PC-9 (cell line): ENCODE data around the gene RELB. TPM values are rescaled to one million over a fixed set of nuclear protein-coding genes. Genes with fewer than 3 reads are reported as not detected.
A peak's percentile ranks its signal among the peaks of the same experiment; 100 is the strongest.

Source experiments
- BruUV-seq: library from RNA; stranded (reverse); fragments of 400-500 nt; replicated peaks from 2 replicates; lab custom pipeline; 2021; lab: Mats Ljungman, UMichigan
- CTCF ChIA-PET: fragments of 300-600 bp; sonication (Branson Sonifier 250); formaldehyde crosslinking; loops from one replicate; lab custom pipeline; 2022; ENCODE audit warnings: antibody characterized with exemption; lab: Charles Lee
- POLR2A ChIA-PET: fragments of 300-600 bp; sonication (Branson Sonifier 250); formaldehyde crosslinking; loops from one replicate; lab custom pipeline; 2022; ENCODE audit warnings: antibody characterized with exemption; ENCODE audit not compliant: unreplicated experiment; lab: Charles Lee
- DNase-seq, 2 experiments: peaks; one replicate each; pipeline versions ENCODE4 v3.0.0 to v3.0.0-alpha.2; 2015 to 2022; ENCODE audit warnings: mixed read lengths in 1 of 2
- H2AFZ ChIP-seq: fragments of 200-600 bp; sonication (generic); 2 replicates; pipeline ENCODE4 v1.8.1; 2017; ENCODE audit warnings: antibody characterized with exemption
- H3F3A ChIP-seq: fragments of 200-600 bp; sonication (generic); 2 replicates; pipeline ENCODE4 v1.8.1; 2017; ENCODE audit warnings: antibody characterized with exemption, mild to moderate bottlenecking, low read depth; ENCODE audit not compliant: insufficient read depth
- H3K27ac ChIP-seq: fragments of 200-600 bp; sonication (generic); 2 replicates; pipeline ENCODE4 v1.6.1; 2016; ENCODE audit warnings: mixed run types
- H3K27me3 ChIP-seq: fragments of 200-600 bp; sonication (generic); 2 replicates; pipeline ENCODE4 v1.6.1; 2016; ENCODE audit warnings: low read depth, mixed run types; ENCODE audit not compliant: insufficient read depth
- H3K36me3 ChIP-seq: fragments of 200-600 bp; sonication (generic); 2 replicates; pipeline ENCODE4 v1.6.1; 2016; ENCODE audit warnings: low read depth, mixed run types
- H3K4me1 ChIP-seq: fragments of 200-600 bp; sonication (generic); replicated peaks from 2 replicates; pipeline ENCODE4 v1.6.1; 2016; ENCODE audit warnings: mixed run types; ENCODE audit not compliant: insufficient read depth
- H3K4me2 ChIP-seq: fragments of 200-600 bp; sonication (generic); 2 replicates; pipeline ENCODE4 v1.6.1; 2017; ENCODE audit warnings: mixed run types
- H3K4me3 ChIP-seq: fragments of 200-600 bp; sonication (generic); 2 replicates; pipeline ENCODE4 v1.6.1; 2016; ENCODE audit warnings: mixed run types
- H3K79me2 ChIP-seq: fragments of 200-600 bp; sonication (generic); 2 replicates; pipeline ENCODE4 v1.6.1; 2017; ENCODE audit warnings: low read depth, mixed run types
- H3K9me2 ChIP-seq: fragments of 200-600 bp; sonication (generic); 2 replicates; pipeline ENCODE4 v1.8.1; 2017; ENCODE audit warnings: mild to moderate bottlenecking; ENCODE audit not compliant: insufficient read depth
- H3K9me3 ChIP-seq: fragments of 200-600 bp; sonication (generic); 2 replicates; pipeline ENCODE4 v1.8.1; 2016; ENCODE audit warnings: low read depth; ENCODE audit not compliant: insufficient read depth
- H4K20me1 ChIP-seq: fragments of 200-600 bp; sonication (generic); 2 replicates; pipeline ENCODE4 v1.8.1; 2017; ENCODE audit not compliant: insufficient read depth
- EZH2 ChIP-seq: fragments of 200-600 bp; sonication (generic); IDR thresholded peaks from 2 replicates; pipeline ENCODE4 v1.8.0; 2017; ENCODE audit warnings: antibody characterized with exemption, low read depth
- intact Hi-C: fragments of 100-400 bp; cut with micrococcal nuclease; formaldehyde crosslinking; loops from one replicate; pipeline ENCODE4 v1.10.0; 2022; ENCODE audit not compliant: unreplicated experiment
- total RNA-seq: library from RNA; stranded (reverse); gene quantifications from 2 replicates; pipeline ENCODE4 v1.2.3, GENCODE V29; 2021
- TF ChIP-seq, protein P1 (sequence below): fragments of 200-600 bp; sonication (generic); conservative IDR thresholded peaks from 2 replicates; pipeline ENCODE4 v1.6.1; 2017; ENCODE audit warnings: mixed run types, antibody characterized with exemption, mild to moderate bottlenecking, moderate library complexity

RELB gene
- total RNA-seq, 1 experiment from 2014 or later = 5.8 TPM

DNA sequence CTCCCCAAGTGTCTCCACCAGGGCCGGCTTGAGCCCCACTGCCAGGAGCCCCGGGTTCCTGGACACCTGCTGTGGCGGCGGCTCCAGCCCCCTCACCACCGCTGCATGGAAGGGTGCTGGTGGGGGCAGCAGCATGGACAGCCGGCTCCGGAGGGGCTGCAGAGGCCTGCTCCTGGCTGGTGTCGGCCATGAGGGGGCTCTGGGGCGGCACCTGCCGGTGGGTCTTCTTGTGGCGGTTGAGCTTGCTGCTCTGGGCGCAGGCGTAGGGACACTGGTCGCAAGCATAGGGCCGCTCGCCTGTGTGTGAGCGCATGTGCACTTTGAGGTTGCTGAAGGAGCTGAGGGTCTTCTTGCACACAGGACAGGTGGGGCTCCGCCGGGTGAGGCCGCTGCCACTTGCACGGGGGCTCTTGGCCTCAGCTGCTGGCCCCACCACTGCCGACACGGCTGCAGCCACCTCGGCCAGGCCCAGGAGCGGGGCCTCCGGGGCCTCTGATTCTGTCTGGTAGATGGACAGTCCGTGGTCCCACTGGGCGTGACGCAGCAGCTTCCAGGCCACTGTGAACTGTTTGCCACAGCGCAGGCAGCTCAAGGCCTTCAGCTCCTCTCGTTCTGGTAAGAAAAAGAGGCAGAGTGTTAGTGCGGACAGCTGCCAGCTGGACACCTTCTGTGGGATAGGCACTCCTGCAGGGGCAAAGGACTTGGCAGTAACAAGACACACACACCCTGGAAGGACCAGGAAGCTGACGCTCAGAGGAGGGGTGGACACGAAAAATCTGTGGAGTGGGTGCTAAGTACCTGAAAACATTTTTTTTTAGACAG lies 70.9 kb downstream of the RELB start:
- H3K9me3 ChIP-seq = no peaks in the 10 kb centered on the region
- no peak overlapping the region for H3K4me3 ChIP-seq
- intact Hi-C loops = no loop called here
- no peak for TF ChIP-seq EZH2
- TF ChIP-seq, protein P1, sequence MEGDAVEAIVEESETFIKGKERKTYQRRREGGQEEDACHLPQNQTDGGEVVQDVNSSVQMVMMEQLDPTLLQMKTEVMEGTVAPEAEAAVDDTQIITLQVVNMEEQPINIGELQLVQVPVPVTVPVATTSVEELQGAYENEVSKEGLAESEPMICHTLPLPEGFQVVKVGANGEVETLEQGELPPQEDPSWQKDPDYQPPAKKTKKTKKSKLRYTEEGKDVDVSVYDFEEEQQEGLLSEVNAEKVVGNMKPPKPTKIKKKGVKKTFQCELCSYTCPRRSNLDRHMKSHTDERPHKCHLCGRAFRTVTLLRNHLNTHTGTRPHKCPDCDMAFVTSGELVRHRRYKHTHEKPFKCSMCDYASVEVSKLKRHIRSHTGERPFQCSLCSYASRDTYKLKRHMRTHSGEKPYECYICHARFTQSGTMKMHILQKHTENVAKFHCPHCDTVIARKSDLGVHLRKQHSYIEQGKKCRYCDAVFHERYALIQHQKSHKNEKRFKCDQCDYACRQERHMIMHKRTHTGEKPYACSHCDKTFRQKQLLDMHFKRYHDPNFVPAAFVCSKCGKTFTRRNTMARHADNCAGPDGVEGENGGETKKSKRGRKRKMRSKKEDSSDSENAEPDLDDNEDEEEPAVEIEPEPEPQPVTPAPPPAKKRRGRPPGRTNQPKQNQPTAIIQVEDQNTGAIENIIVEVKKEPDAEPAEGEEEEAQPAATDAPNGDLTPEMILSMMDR = no peak
- H3K27ac ChIP-seq = no peak overlapping the region
- H3K36me3 ChIP-seq = no peaks in the 10 kb centered on the region
- H4K20me1 ChIP-seq = peaks cover 16% of the 10 kb centered on the region
- peaks cover 12% of the 10 kb centered on the region for H3K4me1 ChIP-seq
- BruUV-seq = no TSS peak
- H3K9me2 ChIP-seq = no peaks in the 10 kb centered on the region
- no peak overlapping the region for H2AFZ ChIP-seq
- H3K4me2 ChIP-seq = no peak overlapping the region
- POLR2A ChIA-PET = no interaction called here
- CTCF ChIA-PET = no interaction called here
- H3K79me2 ChIP-seq = no peaks in the 10 kb centered on the region
- peaks cover 41% of the 10 kb centered on the region for H3F3A ChIP-seq
- no peaks in the 10 kb centered on the region for H3K27me3 ChIP-seq
- DNase-seq = no peak

DNA sequence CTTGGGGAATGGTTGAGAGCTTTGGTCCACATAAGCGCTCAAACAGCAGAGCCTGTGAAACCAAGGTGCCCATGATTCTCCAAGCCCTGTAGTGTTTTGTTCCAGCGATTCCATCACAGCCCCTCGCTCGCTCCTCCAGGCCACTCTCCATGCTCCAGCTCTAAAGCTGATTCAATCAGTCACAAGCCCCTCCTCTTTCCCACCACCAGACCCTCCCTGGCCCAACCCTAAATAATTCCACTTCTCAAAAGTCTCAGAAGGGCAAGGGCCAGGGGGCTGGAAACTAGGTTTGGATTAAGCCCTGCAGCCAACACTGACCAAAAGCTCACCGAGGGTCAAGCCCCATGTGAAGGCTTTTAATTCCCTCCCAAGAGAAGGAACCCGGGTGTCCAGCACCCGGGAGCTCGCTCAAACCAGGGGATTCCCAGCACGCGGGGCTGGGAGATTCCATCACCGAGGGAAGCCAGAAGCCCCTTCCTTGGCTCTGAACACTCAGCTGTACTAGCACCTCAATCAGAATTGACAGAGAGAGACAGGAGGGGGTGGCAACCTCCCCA lies 73.6 kb downstream of the RELB start:
- DNase-seq = no peak
- Histone ChIP-seq H3K79me2 (peaks cover 7% of the 10 kb centered on the region), H3K27me3 (no peaks in the 10 kb centered on the region), H4K20me1 (peaks cover 11% of the 10 kb centered on the region), H3K4me1 (peaks cover 19% of the 10 kb centered on the region), H3K9me3 (no peaks in the 10 kb centered on the region), H3F3A (peaks cover 39% of the 10 kb centered on the region), H2AFZ (no peak overlapping the region), H3K4me2 (peak overlapping the region; percentile 81), H3K36me3 (no peaks in the 10 kb centered on the region), H3K9me2 (no peaks in the 10 kb centered on the region), H3K27ac (no peak overlapping the region), H3K4me3 (peak overlapping the region; percentile 31; the same call in 1 of the 2 replicates)
- BruUV-seq = no TSS peak
- CTCF ChIA-PET = interaction anchor here (0.6 to 0.9 kb wide), 4 partner anchors 15 to 79 kb away, joined by 3 to 6 read pairs (median 4); partner anchors contain the start of gene CLASRP
- intact Hi-C loops = loop anchor here (5.0 kb wide), 2 partner anchors 47 to 262 kb away; no protein-coding TSS in a partner anchor
- no peak for TF ChIP-seq EZH2
- TF ChIP-seq, protein P1 = no peak
- POLR2A ChIA-PET = interaction anchor here (0.7 kb wide), 1 partner anchor 16 kb away, joined by 6 read pairs; no protein-coding TSS in a partner anchor

DNA sequence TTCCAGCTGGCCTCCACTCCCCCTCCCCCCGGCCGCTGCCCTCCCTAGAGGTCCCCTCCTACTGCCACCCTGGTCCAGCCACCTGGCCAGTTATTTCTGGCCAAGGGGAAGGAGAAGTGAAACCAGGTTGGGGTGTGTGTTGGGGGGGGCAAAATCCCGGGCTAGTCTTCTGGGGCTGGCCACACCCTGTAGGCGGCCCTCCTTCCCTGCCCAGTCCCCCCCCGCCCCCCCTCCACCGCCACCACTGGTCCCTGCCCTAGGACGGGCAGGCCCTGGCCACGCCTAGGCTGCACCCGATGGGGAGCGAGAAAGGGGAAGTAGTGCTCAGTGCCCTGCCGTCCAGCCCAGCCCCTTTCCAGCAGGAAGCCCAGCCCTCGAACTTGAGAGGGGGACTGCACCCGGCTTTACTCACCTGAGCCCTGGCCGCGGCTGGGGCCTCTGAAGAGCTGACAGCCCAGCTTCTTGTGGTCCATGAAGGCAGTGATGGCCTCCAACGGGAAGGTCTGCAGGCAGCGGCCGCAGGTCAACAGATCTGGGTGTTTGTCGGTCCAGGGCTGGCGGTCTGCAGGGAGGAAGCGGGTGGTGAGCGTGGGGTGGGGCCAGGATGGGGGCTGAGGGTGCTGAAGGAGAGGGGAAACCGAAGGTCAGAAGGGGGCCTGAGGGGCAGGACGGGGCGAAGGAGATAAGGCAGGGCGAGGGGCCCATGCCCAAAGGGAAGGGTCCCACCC lies 74.2 kb downstream of the RELB start:
- Histone ChIP-seq H3K27me3 (no peaks in the 10 kb centered on the region), H3K36me3 (no peaks in the 10 kb centered on the region), H4K20me1 (peaks cover 17% of the 10 kb centered on the region), H3K4me3 (peak overlapping the region; percentile 66), H3K27ac (0 out of 2 replicates have a peak overlapping the region, but pooled peaks have one; percentile 17), H3K79me2 (peaks cover 14% of the 10 kb centered on the region), H3K4me1 (peaks cover 25% of the 10 kb centered on the region), H3F3A (peaks cover 39% of the 10 kb centered on the region), H3K9me2 (no peaks in the 10 kb centered on the region), H3K4me2 (peak overlapping the region; percentile 81), H3K9me3 (no peaks in the 10 kb centered on the region), H2AFZ (peak overlapping the region; percentile 78)
- ChIA-PET CTCF (interaction anchor here (0.6 to 0.9 kb wide), 2 partner anchors 16 to 185 kb away, joined by 4 to 5 read pairs; no protein-coding TSS in a partner anchor), POLR2A (interaction anchor here (0.7 kb wide), 1 partner anchor 16 kb away, joined by 6 read pairs; no protein-coding TSS in a partner anchor)
- intact Hi-C loops = loop anchor here (5.0 kb wide), 2 partner anchors 47 to 262 kb away; no protein-coding TSS in a partner anchor
- no TSS peak for BruUV-seq
- TF ChIP-seq, protein P1 = no peak
- no peak for TF ChIP-seq EZH2
- peak; percentile 82 to 92 for DNase-seq
